Stomach (tissue), 4 donors: ENCODE data around the gene ADGRG2.

Experiments used
- POLR2AphosphoS5 ChIP-seq, 3 donors: sonication (generic); formaldehyde crosslinking; IDR thresholded peaks; one replicate each; pipeline ENCODE4 v1.6.1; 2016; ENCODE audit warnings: antibody characterized with exemption in 3 of 3
- TF ChIP-seq, protein P1 (sequence below), 7 experiments: fragments of 450-650 bp in 4 of 7; fragments of 200-600 bp in 3 of 7; sonication (generic) in 3 of 7; IDR thresholded peaks; one replicate each; pipeline ENCODE4 v1.5.1; 2016 to 2019; ENCODE audit warnings: antibody characterized with exemption in 7 of 7, control low read depth in 2 of 7, mild to moderate bottlenecking in 1 of 7

DNA sequence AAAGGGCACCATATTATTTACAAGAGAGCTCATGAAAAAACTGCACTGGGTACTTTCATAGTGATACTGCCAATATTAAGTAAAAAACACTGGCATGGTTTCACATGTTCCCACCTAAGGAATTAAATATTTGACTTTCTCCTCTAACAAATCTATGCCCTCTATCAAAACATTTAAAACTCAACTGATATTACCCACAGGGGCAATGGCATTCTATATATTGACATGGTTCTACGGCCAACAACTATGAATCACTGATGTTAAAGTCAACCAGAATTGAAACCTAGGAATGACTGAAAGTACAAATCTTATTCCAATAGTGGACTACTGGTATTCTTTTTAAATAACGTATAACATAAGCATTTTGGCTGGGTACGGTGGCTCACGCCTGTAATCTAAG lies 166.6 kb downstream of the ADGRG2 start:
- TF ChIP-seq, protein P1, sequence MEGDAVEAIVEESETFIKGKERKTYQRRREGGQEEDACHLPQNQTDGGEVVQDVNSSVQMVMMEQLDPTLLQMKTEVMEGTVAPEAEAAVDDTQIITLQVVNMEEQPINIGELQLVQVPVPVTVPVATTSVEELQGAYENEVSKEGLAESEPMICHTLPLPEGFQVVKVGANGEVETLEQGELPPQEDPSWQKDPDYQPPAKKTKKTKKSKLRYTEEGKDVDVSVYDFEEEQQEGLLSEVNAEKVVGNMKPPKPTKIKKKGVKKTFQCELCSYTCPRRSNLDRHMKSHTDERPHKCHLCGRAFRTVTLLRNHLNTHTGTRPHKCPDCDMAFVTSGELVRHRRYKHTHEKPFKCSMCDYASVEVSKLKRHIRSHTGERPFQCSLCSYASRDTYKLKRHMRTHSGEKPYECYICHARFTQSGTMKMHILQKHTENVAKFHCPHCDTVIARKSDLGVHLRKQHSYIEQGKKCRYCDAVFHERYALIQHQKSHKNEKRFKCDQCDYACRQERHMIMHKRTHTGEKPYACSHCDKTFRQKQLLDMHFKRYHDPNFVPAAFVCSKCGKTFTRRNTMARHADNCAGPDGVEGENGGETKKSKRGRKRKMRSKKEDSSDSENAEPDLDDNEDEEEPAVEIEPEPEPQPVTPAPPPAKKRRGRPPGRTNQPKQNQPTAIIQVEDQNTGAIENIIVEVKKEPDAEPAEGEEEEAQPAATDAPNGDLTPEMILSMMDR (IDR thresholded peaks at IDR 0.05) = no peak
- no peak for TF ChIP-seq POLR2AphosphoS5 (IDR thresholded peaks at IDR 0.05)
